ENCODE measurements around the gene HCFC1. TPM values are rescaled to one million over a fixed set of nuclear protein-coding genes. Genes with fewer than 3 reads are reported as not detected.

The HCFC1 gene
- total RNA-seq (2022; extraction: Qiagen RNA extraction), result 35.4 to 39.4 TPM (median 36.3 TPM) in 5 replicates

GRCh38 chrX:153971450-153972367 lies at the start of gene HCFC1:
TSS of gene HCFC1 (minus strand) at chrX:153971818. CDS start at chrX:153970840, 978 bp downstream.

GRCh38 chrX:154019633-154020528 lies 48.3 kb upstream of the HCFC1 start, which contains the start of gene IRAK1:
TSS of gene IRAK1 (minus strand) at chrX:154019902. CDS start at chrX:154019812, 90 bp downstream.

DNA sequence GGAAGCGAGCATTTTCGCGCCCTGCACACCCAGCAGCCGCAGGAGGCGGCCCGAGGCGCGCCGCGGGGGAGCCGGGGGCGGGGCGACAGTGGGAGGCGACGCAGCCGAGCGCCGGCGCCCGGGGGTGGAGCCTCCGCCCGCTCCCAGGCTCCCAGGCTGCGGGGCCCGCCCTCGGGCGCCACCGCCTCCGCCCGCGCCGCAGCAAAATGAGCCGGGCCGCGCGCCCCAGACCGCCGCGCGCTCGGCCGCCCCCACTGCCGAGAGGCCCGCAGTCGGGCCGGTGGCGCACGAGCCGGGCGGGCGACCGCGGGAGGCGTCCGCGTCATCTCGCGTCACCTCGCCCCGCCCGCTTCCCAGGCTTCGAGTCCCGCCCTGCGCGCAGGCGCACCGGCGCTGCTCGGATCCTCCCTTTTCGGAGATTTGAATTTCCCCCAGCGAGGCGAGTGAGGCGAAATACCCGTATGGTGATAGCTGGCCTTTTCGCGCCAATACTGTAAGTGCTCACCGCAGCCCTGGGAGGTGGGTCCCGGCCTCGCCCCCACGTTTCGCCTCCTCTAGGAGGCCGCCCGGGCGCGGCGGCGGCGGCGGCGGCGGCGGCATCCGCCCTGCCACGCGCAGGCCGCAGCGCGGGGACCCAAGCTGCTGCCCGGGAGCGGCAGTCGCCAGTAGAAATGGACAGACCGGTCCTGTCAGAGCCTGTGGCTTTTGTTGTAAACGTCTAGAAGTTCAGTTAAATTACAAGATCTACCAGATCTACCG lies 929 bp upstream of the HCFC1 start, which contains the start of gene TMEM187:
TMEM187 (plus strand) TSS at position 387 of the 759 bp plus-strand sequence. CDS start 9,309 bp downstream, outside the sequence.

DNA sequence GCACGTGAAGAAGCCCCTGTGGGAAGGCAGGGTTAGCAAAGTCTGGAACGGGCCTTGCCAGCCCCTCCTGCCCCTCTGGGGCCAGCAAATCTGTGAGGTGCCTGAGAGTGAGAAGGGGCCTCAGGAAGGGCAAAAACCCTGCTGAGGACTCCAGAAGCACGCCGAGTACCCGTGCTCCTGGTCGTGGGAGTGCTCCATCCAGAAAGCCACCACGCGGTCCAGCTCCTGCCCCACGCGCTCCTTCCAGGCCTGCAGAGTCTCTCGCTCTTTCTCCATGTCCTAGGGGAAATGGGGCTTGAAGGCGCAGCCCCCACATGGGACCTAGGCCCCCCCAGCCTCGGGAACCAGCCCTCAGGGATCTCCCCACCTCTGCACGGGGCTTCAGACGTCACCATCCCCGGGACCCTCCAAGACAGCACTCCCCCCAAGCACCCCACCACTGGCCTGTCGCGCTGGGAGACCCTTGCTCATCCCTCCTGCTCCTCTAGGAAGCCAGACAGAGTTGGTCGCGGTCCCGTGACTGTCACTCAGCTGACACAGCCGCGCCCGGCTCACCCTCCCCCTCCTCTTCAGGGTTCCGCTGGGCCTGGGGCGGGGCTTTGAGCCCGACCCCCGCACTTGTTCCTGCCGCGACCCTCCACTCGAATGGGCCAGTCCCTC lies 27.3 kb downstream of the HCFC1 start, which contains the start of gene RENBP:
RENBP (minus strand) TSS at position 504 of the 660 bp plus-strand sequence; CDS start at position 471, 33 bp downstream.

GRCh38 chrX:153934762-153935325 lies 36.8 kb downstream of the HCFC1 start, which contains the start of gene NAA10:
TSS of gene NAA10 (minus strand) at chrX:153935037. CDS start at chrX:153934904, 133 bp downstream.

DNA sequence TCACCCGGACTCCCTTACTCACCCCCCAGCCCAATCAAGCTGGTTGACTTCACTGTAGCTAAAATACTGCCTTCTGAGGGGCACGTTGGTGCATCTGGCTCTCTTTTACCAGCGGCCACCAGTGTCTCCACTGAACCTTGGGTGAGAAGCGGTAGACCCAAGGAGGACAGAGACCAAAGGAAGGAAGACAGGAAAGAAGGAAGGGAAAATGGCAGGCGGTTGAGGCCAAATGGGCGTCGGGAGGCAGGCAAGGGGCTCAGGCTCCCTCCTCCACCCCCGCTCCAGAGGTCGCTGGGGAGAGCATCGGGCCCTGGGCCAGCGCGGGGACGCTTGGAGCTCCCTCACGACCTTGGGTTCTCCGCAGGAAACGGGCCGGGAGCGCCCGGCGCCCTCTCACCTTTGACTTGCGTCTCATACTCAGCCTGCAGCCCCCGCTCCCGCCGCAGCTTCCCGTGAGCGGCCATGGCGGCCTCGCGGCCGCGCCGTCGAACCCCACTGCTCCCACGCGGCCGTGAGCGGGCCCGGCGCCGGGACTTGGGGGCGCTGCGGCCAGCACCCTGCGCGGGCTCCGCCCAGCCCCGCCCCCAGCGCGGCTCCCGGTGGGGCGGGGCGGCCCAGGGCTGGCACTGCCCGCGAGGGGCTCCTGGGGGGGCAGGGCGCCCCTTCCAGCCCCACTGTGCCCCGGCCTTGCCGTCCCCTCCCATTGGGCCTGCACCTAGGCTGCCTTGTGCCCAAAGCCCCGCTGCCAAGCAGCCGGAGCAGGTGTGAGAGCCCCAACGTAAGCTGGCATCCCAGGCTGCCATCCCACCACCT lies 45.7 kb downstream of the HCFC1 start, which contains the start of gene ARHGAP4:
ARHGAP4 (minus strand) TSS at position 526 of the 813 bp plus-strand sequence; CDS start at position 464, 62 bp downstream.

GRCh38 chrX:153903991-153904957 lies 67.3 kb downstream of the HCFC1 start, which contains the start of gene AVPR2:
TSS of gene AVPR2 (plus strand) at chrX:153904673. CDS start at chrX:153905146, 473 bp downstream.

Other genes starting within 250 kb of the HCFC1 start
- gene BCAP31, start 247.4 kb downstream of the HCFC1 start, total RNA-seq (2022; extraction: Qiagen RNA extraction), result 372 to 463 TPM (median 375 TPM) in 5 replicates
- gene ABCD1, start 247.0 kb downstream of the HCFC1 start, total RNA-seq (2022; extraction: Qiagen RNA extraction), result 2.6 to 4.2 TPM (median 3.9 TPM) in 5 replicates
- gene PLXNB3, start 207.6 kb downstream of the HCFC1 start, total RNA-seq (2022; extraction: Qiagen RNA extraction), result 2.4 to 4.5 TPM (median 2.8 TPM) in 5 replicates
- gene SRPK3, start 190.8 kb downstream of the HCFC1 start, total RNA-seq (2022; extraction: Qiagen RNA extraction), result 0.03 to 0.11 TPM (median 0.06 TPM) in 3 of 5 replicates, not detected in the others
- gene IDH3G, start 177.4 kb downstream of the HCFC1 start, total RNA-seq (2022; extraction: Qiagen RNA extraction), result 61.9 to 65.9 TPM (median 63.5 TPM) in 5 replicates
- gene SSR4, start 177.2 kb downstream of the HCFC1 start, total RNA-seq (2022; extraction: Qiagen RNA extraction), result 359 to 445 TPM (median 413 TPM) in 5 replicates
- 3.0 to 3.7 TPM (median 3.5 TPM) in 5 replicates for gene PDZD4, start 141.3 kb downstream of the HCFC1 start, total RNA-seq (2022; extraction: Qiagen RNA extraction)
- 18.4 to 20.7 TPM (median 20.2 TPM) in 5 replicates for gene L1CAM, start 85.6 kb downstream of the HCFC1 start, total RNA-seq (2022; extraction: Qiagen RNA extraction)
- 0.06 TPM in 1 of 5 replicates, not detected in the others for gene AVPR2, start 67.1 kb downstream of the HCFC1 start, total RNA-seq (2022; extraction: Qiagen RNA extraction)
- 1.1 to 2.3 TPM (median 2.1 TPM) in 5 replicates for gene ARHGAP4, start 45.6 kb downstream of the HCFC1 start, total RNA-seq (2022; extraction: Qiagen RNA extraction)
- gene NAA10, start 36.8 kb downstream of the HCFC1 start, total RNA-seq (2022; extraction: Qiagen RNA extraction), result 203 to 232 TPM (median 216 TPM) in 5 replicates
- 0.09 to 0.20 TPM (median 0.10 TPM) in 5 replicates for gene RENBP, start 27.2 kb downstream of the HCFC1 start, total RNA-seq (2022; extraction: Qiagen RNA extraction)
- 4.5 to 6.7 TPM (median 5.5 TPM) in 5 replicates for gene TMEM187, start 936 bp upstream of the HCFC1 start, total RNA-seq (2022; extraction: Qiagen RNA extraction)
- 203 to 220 TPM (median 217 TPM) in 5 replicates for gene IRAK1, start 48.1 kb upstream of the HCFC1 start, total RNA-seq (2022; extraction: Qiagen RNA extraction)
- 18.6 to 21.3 TPM (median 20.3 TPM) in 5 replicates for gene MECP2, start 125.9 kb upstream of the HCFC1 start, total RNA-seq (2022; extraction: Qiagen RNA extraction)
- not detected in 5 replicates for gene OPN1LW, start 172.4 kb upstream of the HCFC1 start, total RNA-seq (2022; extraction: Qiagen RNA extraction)
- gene OPN1MW, start 210.8 kb upstream of the HCFC1 start, total RNA-seq (2022; extraction: Qiagen RNA extraction), result not detected in 5 replicates
- not detected in 5 replicates for gene OPN1MW2, start 247.9 kb upstream of the HCFC1 start, total RNA-seq (2022; extraction: Qiagen RNA extraction)